ENCODE measurements around the gene PDE1C. TPM values are rescaled to one million over a fixed set of nuclear protein-coding genes. Genes with fewer than 3 reads are reported as not detected.
"Not testable (repeated sequence)": the region's sequence is repeated elsewhere in the genome, so short reads cannot be mapped to it uniquely, and the experiment has no call there.

Gene PDE1C
- total RNA-seq, 1 experiment from 2014 or later, result 0.02 TPM

- H3K4me1 ChIP-seq, result no peaks in the 10 kb centered on the region
- H3K4me3 ChIP-seq, result no peak overlapping the region
- H3K27me3 ChIP-seq, result peaks cover 4% of the 10 kb centered on the region; the same call in 1 of the 2 replicates
- no peaks in the 10 kb centered on the region for H3K9me3 ChIP-seq (replicated peaks)
- no peaks in the 10 kb centered on the region for H3K36me3 ChIP-seq
- DNase-seq, result no peak
- no peak overlapping the region for H3K27ac ChIP-seq
These were observed 234.7 kb downstream of the PDE1C start for GRCh38 chr7:31835471-31835870.

DNA sequence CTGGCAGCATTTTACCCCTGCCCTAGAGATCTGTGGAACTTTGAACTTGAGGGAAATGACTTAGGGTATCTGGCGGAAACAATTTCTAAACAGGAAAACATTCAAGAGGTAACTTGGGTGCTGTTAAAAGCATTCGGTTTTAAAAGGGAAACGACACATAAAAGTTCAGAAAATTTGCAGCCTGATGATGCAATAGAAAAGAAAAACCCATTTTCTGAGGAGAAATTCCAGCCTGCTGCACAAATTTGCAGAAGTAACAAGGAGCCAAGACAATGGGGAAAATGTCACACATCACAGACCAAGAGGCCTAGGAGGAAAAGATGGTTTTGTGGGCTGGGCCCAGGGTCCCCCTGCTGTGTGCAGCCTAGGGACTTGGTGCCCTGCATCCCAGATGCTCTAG is 236.6 kb downstream of the PDE1C start:
- not testable (repeated sequence) for H3K4me3 ChIP-seq, H3K27me3 ChIP-seq

DNA sequence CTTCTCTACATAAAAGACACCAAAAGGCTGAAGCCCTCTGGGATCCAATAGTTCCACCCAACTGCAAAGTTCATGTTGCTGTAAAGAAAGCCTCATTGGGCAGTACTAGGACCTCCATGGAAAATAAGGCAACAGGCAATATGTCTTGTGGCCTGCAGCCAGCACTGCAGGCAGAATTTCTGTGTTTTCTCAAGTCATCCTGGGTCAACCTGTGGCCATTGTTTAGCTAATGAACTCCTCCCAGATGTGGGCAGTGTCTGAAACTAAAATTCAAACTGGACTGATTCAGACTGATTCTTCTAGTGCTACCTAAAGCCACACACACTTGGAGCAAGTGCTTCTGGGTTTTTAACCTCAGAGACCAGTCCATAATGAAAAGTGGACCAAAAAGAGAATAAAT is 241.7 kb downstream of the PDE1C start:
- H3K9me3 ChIP-seq (replicated peaks), result no peaks in the 10 kb centered on the region
- no peak for DNase-seq
- H3K27ac ChIP-seq, result no peak overlapping the region
- H3K36me3 ChIP-seq, result no peaks in the 10 kb centered on the region
- no peaks in the 10 kb centered on the region for H3K4me1 ChIP-seq
- H3K27me3 ChIP-seq, result no peaks in the 10 kb centered on the region; the same call in 1 of the 2 replicates
- H3K4me3 ChIP-seq, result no peak overlapping the region

More for the DNA sequence above, 236.6 kb downstream of the PDE1C start:
- not testable (repeated sequence) for DNase-seq; H3K4me1 ChIP-seq; H3K27ac ChIP-seq; H3K36me3 ChIP-seq; H3K9me3 ChIP-seq (replicated peaks)

- no peaks in the 10 kb centered on the region; the same call in 1 of the 2 replicates for H3K27me3 ChIP-seq
- no peak overlapping the region for H3K4me3 ChIP-seq
- no peaks in the 10 kb centered on the region for H3K4me1 ChIP-seq
- H3K9me3 ChIP-seq (replicated peaks), result no peaks in the 10 kb centered on the region
- DNase-seq, result no peak
- H3K27ac ChIP-seq, result no peak overlapping the region
- no peaks in the 10 kb centered on the region for H3K36me3 ChIP-seq
These were observed 244.6 kb downstream of the PDE1C start for GRCh38 chr7:31825576-31825975.

- no peak overlapping the region for H3K27ac ChIP-seq
- DNase-seq, result no peak
- no peaks in the 10 kb centered on the region for H3K4me1 ChIP-seq
- no peak overlapping the region for H3K4me3 ChIP-seq
- H3K9me3 ChIP-seq (replicated peaks), result no peaks in the 10 kb centered on the region
- peaks cover 13% of the 10 kb centered on the region for H3K27me3 ChIP-seq
- no peaks in the 10 kb centered on the region for H3K36me3 ChIP-seq
These were observed 251.2 kb downstream of the PDE1C start for GRCh38 chr7:31819031-31819430.

DNA sequence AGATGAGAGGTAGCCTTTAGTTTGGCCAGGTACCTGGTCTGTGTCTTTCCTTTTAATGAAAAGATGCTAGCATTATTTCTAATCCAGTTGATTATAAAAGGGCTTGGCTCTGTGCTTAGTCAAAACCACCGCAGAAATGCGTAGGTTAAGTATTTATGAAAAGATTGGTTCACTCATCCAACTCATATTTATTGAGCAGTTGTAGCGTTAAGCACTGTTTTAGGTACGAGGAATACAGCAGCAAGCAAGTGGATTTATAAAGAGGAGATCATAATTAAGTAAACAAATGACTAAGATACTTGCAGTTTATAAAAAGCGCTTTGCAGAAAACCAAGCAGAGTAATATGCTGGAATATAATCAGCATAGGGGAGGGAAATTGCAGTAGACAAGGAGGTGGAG is 253.4 kb downstream of the PDE1C start:
- no peak for DNase-seq
- Histone ChIP-seq H3K9me3 (replicated peaks) (no peaks in the 10 kb centered on the region), H3K27ac (no peak overlapping the region), H3K36me3 (no peaks in the 10 kb centered on the region), H3K4me3 (no peak overlapping the region), H3K4me1 (no peaks in the 10 kb centered on the region), H3K27me3 (peaks cover 13% of the 10 kb centered on the region)

GRCh38 chr7:31815796-31816195 is 254.4 kb downstream of the PDE1C start:
- Histone ChIP-seq H3K4me1 (no peaks in the 10 kb centered on the region), H3K27me3 (peaks cover 13% of the 10 kb centered on the region), H3K36me3 (no peaks in the 10 kb centered on the region), H3K9me3 (replicated peaks) (no peaks in the 10 kb centered on the region), H3K27ac (no peak overlapping the region), H3K4me3 (no peak overlapping the region)
- no peak for DNase-seq

GRCh38 chr7:31814187-31814586 is 256.0 kb downstream of the PDE1C start:
- H3K4me1 ChIP-seq, result no peaks in the 10 kb centered on the region
- no peaks in the 10 kb centered on the region for H3K36me3 ChIP-seq
- no peak overlapping the region for H3K27ac ChIP-seq
- no peak overlapping the region for H3K4me3 ChIP-seq
- H3K9me3 ChIP-seq (replicated peaks), result no peaks in the 10 kb centered on the region
- DNase-seq, result peak in 1 of 2 experiments; percentile 20
- H3K27me3 ChIP-seq, result peaks cover 8% of the 10 kb centered on the region

DNA sequence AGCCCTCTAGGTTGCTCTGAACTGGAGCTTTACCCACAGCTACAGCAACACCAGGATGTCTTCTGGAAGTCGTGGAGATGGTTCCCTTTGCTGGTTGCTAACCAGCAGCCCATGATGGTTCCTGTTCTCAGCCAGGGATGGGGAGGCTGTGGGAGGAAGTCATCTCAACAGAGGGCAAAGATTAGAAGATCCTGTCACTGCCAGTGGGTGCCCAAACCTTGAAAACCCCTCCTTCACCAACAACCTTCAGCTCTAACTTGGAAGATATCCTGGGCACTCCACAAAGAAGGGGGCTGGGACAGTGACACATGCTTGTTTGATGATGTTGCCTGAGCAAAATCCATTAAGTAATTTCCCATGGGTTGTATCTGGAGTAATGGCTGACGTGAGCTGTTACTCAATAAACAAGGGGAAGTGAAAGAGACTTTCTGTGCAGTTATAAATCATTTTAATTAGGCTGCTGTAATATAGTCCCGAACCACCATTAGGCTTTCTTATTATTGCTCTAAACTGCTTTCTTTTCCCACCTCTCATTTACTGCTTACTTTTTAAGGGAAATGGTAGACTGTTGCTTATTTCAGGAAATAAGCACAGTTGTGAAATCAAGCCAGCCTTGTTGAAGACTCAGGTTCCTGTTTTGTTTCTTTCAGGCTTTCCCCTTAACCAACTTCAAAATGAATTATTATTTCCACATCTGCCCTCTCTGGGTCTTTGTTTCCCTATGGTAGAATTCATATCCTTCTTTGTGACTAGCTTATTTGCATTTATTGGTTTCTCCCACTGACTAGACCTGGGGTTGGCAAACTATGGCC is 258.4 kb downstream of the PDE1C start:
- H3K4me1 ChIP-seq, result no peaks in the 10 kb centered on the region
- no peak for DNase-seq
- H3K36me3 ChIP-seq, result no peaks in the 10 kb centered on the region
- no peak overlapping the region for H3K4me3 ChIP-seq
- H3K9me3 ChIP-seq (replicated peaks), result no peaks in the 10 kb centered on the region
- H3K27me3 ChIP-seq, result peaks cover 8% of the 10 kb centered on the region
- H3K27ac ChIP-seq, result no peak overlapping the region

- Histone ChIP-seq H3K4me3 (no peak overlapping the region), H3K36me3 (no peaks in the 10 kb centered on the region), H3K27ac (no peak overlapping the region), H3K27me3 (no peaks in the 10 kb centered on the region; the same call in 1 of the 2 replicates), H3K4me1 (no peaks in the 10 kb centered on the region), H3K9me3 (replicated peaks) (no peaks in the 10 kb centered on the region)
- DNase-seq, result no peak
These were observed 264.9 kb downstream of the PDE1C start for GRCh38 chr7:31805209-31805818.

DNA sequence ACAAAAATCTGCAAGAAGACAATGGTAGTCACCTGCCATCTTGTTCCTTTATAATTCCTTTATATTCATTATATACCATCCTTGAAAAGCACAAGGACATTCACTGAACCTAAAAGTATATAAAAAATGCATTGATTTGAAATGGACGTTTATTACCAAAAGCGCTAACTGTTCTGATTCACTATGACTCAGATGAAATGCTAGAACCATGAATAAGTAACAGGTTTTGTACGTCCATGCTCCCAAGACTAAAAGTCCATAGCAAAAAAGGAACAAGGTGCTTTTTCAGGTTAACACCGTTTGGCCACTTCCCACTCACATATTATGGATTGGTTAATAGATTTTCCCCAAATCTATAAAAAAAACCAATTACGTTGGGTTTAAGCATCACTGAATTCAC is 273.8 kb downstream of the PDE1C start:
- Histone ChIP-seq H3K27ac (no peak overlapping the region), H3K36me3 (no peaks in the 10 kb centered on the region), H3K9me3 (replicated peaks) (no peaks in the 10 kb centered on the region), H3K27me3 (no peaks in the 10 kb centered on the region; the same call in 1 of the 2 replicates), H3K4me3 (no peak overlapping the region), H3K4me1 (no peaks in the 10 kb centered on the region)
- DNase-seq, result no peak

GRCh38 chr7:31794851-31795344 is 275.3 kb downstream of the PDE1C start:
- Histone ChIP-seq H3K4me1 (no peaks in the 10 kb centered on the region), H3K27ac (no peak overlapping the region), H3K9me3 (replicated peaks) (no peaks in the 10 kb centered on the region), H3K36me3 (no peaks in the 10 kb centered on the region), H3K4me3 (no peak overlapping the region), H3K27me3 (no peaks in the 10 kb centered on the region; the same call in 1 of the 2 replicates)
- DNase-seq, result no peak

DNA sequence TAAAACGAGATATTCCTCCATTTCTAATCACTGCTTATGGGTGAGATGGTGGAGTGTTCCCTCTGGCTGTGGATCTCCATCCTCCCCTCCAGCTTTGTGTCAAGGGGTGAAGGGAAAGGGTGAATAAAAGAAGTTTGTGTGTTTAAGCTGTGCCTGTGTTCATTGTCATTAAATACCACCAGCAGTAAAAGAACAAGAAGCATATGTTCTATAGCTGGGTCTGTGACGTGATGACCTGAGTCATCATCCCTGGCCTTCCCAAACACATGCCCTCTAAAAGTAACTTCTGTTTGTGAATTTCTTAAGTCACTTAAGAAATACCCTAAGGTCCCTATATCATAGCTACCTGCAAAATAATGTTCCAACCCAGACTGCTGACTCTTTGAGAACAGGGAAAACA is 278.3 kb downstream of the PDE1C start:
- no peaks in the 10 kb centered on the region for H3K36me3 ChIP-seq
- DNase-seq, result no peak
- no peaks in the 10 kb centered on the region for H3K9me3 ChIP-seq (replicated peaks)
- H3K4me1 ChIP-seq, result no peaks in the 10 kb centered on the region
- H3K27ac ChIP-seq, result no peak overlapping the region
- no peak overlapping the region for H3K4me3 ChIP-seq
- H3K27me3 ChIP-seq, result no peaks in the 10 kb centered on the region; the same call in 1 of the 2 replicates

DNA sequence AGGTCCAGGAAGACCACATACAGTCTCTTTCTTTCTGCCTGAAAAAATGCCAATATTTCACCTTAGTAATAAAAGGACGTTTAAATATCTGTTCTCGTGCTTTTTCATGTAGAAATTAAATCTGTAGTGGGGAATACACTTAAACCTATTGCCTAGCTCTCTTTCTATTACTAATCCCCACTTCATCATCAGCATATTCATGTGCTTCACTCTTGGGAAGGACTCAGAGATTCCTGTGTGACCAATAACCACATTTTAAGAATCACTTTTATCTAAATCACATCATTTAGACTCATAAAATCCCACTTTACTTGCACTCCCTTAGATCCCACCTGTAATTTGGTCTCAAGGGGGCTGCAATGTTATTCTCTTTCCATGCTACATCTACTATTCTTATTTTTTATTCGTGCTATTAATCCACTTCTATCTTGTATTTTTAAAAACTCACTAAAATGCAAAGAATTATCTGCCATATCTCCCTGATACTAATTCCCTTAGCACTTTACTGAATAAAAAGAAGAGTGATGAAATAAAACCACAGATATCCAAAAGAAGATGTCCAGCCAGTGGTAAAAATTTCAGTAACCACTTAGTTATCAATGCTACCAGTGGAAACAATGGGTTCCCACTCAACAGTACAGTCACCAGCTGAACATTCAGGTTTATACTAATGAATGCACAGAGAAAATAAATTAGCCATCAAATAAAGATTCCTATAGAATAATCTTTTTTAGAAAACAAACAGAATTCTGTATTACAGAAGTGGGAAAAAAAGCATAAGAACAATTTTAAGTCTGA is 281.1 kb downstream of the PDE1C start:
- DNase-seq, result no peak
- Histone ChIP-seq H3K4me1 (no peaks in the 10 kb centered on the region), H3K27ac (no peak overlapping the region), H3K4me3 (no peak overlapping the region), H3K36me3 (no peaks in the 10 kb centered on the region), H3K27me3 (no peaks in the 10 kb centered on the region; the same call in 1 of the 2 replicates), H3K9me3 (replicated peaks) (no peaks in the 10 kb centered on the region)

- H3K4me1 ChIP-seq, result no peaks in the 10 kb centered on the region
- no peaks in the 10 kb centered on the region for H3K36me3 ChIP-seq
- DNase-seq, result no peak
- H3K27ac ChIP-seq, result no peak overlapping the region
- no peaks in the 10 kb centered on the region for H3K9me3 ChIP-seq (replicated peaks)
- no peaks in the 10 kb centered on the region; the same call in 1 of the 2 replicates for H3K27me3 ChIP-seq
- no peak overlapping the region for H3K4me3 ChIP-seq
These were observed 281.8 kb downstream of the PDE1C start for GRCh38 chr7:31788445-31788844.
